ENCODE data around the gene SHISAL1.

The SHISAL1 gene

GRCh38 chr22:44284711-44285110 is 28.0 kb downstream of the SHISAL1 start:
- H2AFZ ChIP-seq, result no peak overlapping the region
- no peaks in the 10 kb centered on the region for H3K27me3 ChIP-seq (ENCODE audit: control insufficient read depth, insufficient read depth, low read length)
- TF ChIP-seq CTCF (IDR thresholded peaks at IDR 0.05), result no peak

GRCh38 chr22:44281768-44282637 is 30.7 kb downstream of the SHISAL1 start:
- no peak for TF ChIP-seq CTCF (IDR thresholded peaks at IDR 0.05)
- H3K4me3 ChIP-seq (ENCODE audit: low read depth, low read length), result no peak overlapping the region
- H3K4me2 ChIP-seq (ENCODE audit: low read length), result no peak overlapping the region
- H3K4me1 ChIP-seq, result no peaks in the 10 kb centered on the region
- H3K27ac ChIP-seq, result no peak overlapping the region
- H3K27me3 ChIP-seq (ENCODE audit: control insufficient read depth, insufficient read depth, low read length), result no peaks in the 10 kb centered on the region
- H3K79me2 ChIP-seq, result no peaks in the 10 kb centered on the region
- no peaks in the 10 kb centered on the region for H3K9me3 ChIP-seq (ENCODE audit: control insufficient read depth, low read length)
- H3K36me3 ChIP-seq (ENCODE audit: control insufficient read depth, insufficient read depth, low read length), result no peaks in the 10 kb centered on the region
- no peak overlapping the region for H2AFZ ChIP-seq
- H3K9ac ChIP-seq, result no peak overlapping the region

More at GRCh38 chr22:44284711-44285110, 28.0 kb downstream of the SHISAL1 start:
- Histone ChIP-seq H3K9ac (no peak overlapping the region), H3K36me3 (ENCODE audit: control insufficient read depth, insufficient read depth, low read length) (no peaks in the 10 kb centered on the region), H3K4me1 (no peaks in the 10 kb centered on the region), H3K27ac (no peak overlapping the region), H3K9me3 (ENCODE audit: control insufficient read depth, low read length) (no peaks in the 10 kb centered on the region), H3K79me2 (no peaks in the 10 kb centered on the region), H3K4me3 (ENCODE audit: low read depth, low read length) (no peak overlapping the region), H3K4me2 (ENCODE audit: low read length) (no peak overlapping the region)

GRCh38 chr22:44280665-44281188 is 32.0 kb downstream of the SHISAL1 start:
- Histone ChIP-seq H3K36me3 (ENCODE audit: control insufficient read depth, insufficient read depth, low read length) (no peaks in the 10 kb centered on the region), H3K4me2 (ENCODE audit: low read length) (no peak overlapping the region), H3K27me3 (ENCODE audit: control insufficient read depth, insufficient read depth, low read length) (no peaks in the 10 kb centered on the region), H3K4me1 (no peaks in the 10 kb centered on the region), H3K27ac (no peak overlapping the region), H2AFZ (no peak overlapping the region), H3K9me3 (ENCODE audit: control insufficient read depth, low read length) (no peaks in the 10 kb centered on the region), H3K79me2 (no peaks in the 10 kb centered on the region), H3K9ac (no peak overlapping the region), H3K4me3 (ENCODE audit: low read depth, low read length) (no peak overlapping the region)
- TF ChIP-seq CTCF (IDR thresholded peaks at IDR 0.05), result no peak

GRCh38 chr22:44279069-44279360 is 33.7 kb downstream of the SHISAL1 start:
- H3K9me3 ChIP-seq (ENCODE audit: control insufficient read depth, low read length), result no peaks in the 10 kb centered on the region
- H3K36me3 ChIP-seq (ENCODE audit: control insufficient read depth, insufficient read depth, low read length), result no peaks in the 10 kb centered on the region
- H2AFZ ChIP-seq, result no peak overlapping the region
- H3K4me1 ChIP-seq, result no peaks in the 10 kb centered on the region
- no peaks in the 10 kb centered on the region for H3K27me3 ChIP-seq (ENCODE audit: control insufficient read depth, insufficient read depth, low read length)
- H3K4me3 ChIP-seq (ENCODE audit: low read depth, low read length), result no peak overlapping the region
- TF ChIP-seq CTCF (IDR thresholded peaks at IDR 0.05), result no peak
- H3K79me2 ChIP-seq, result no peaks in the 10 kb centered on the region
- H3K27ac ChIP-seq, result no peak overlapping the region
- no peak overlapping the region for H3K4me2 ChIP-seq (ENCODE audit: low read length)
- H3K9ac ChIP-seq, result no peak overlapping the region
